ENCODE measurements around the gene NUP88.

The NUP88 gene

GRCh38 chr17:5418858-5419355, 555 bp downstream of the NUP88 start:
- peak; percentile 82 for DNase-seq

GRCh38 chr17:5416901-5417300, 2.6 kb downstream of the NUP88 start:
- no peak for DNase-seq

GRCh38 chr17:5413682-5414081, 5.8 kb downstream of the NUP88 start:
- DNase-seq, result no peak

- DNase-seq, result no peak
These were observed 8.7 kb downstream of the NUP88 start for GRCh38 chr17:5410594-5411272.

GRCh38 chr17:5408186-5408585, 11.3 kb downstream of the NUP88 start:
- DNase-seq, result no peak

GRCh38 chr17:5405400-5405799, 14.1 kb downstream of the NUP88 start:
- DNase-seq, result no peak

- DNase-seq, result no peak
These were observed 19.7 kb downstream of the NUP88 start for GRCh38 chr17:5399767-5400166.

GRCh38 chr17:5396612-5397011, 22.9 kb downstream of the NUP88 start:
- DNase-seq, result no peak

GRCh38 chr17:5391678-5392077, 27.8 kb downstream of the NUP88 start:
- DNase-seq, result no peak

GRCh38 chr17:5381542-5381941, 37.9 kb downstream of the NUP88 start:
- DNase-seq, result no peak

- DNase-seq, result no peak
These were observed 38.8 kb downstream of the NUP88 start for GRCh38 chr17:5380491-5381135.

GRCh38 chr17:5379351-5380107, 39.9 kb downstream of the NUP88 start:
- DNase-seq, result no peak

- no peak for DNase-seq
These were observed 40.8 kb downstream of the NUP88 start for GRCh38 chr17:5378566-5379207.

GRCh38 chr17:5373112-5373511, 46.4 kb downstream of the NUP88 start:
- no peak for DNase-seq

- no peak for DNase-seq
These were observed 49.1 kb downstream of the NUP88 start for GRCh38 chr17:5370411-5370810.

GRCh38 chr17:5365831-5366230, 53.6 kb downstream of the NUP88 start:
- no peak for DNase-seq

GRCh38 chr17:5364696-5365095, 54.8 kb downstream of the NUP88 start:
- no peak for DNase-seq

GRCh38 chr17:5364156-5364555, 55.3 kb downstream of the NUP88 start:
- DNase-seq, result no peak

GRCh38 chr17:5362162-5362811, 57.2 kb downstream of the NUP88 start:
- no peak for DNase-seq

GRCh38 chr17:5361426-5361825, 58.0 kb downstream of the NUP88 start:
- no peak for DNase-seq

GRCh38 chr17:5355421-5356129, 63.9 kb downstream of the NUP88 start:
- DNase-seq, result no peak

GRCh38 chr17:5354886-5355415, 64.5 kb downstream of the NUP88 start:
- no peak for DNase-seq

Measured in CD4-positive, alpha-beta T cell treated with Interleukin-15 for 1 hour (primary cell).